ENCODE results near the gene GTF2H2.
"Not testable (repeated sequence)": the region's sequence is repeated elsewhere in the genome, so short reads cannot be mapped to it uniquely, and the experiment has no call there.

The GTF2H2 gene

GRCh38 chr5:71014176-71014575 is 53.3 kb downstream of the GTF2H2 start:
- no peak for DNase-seq (ENCODE audit: low spot score)
- TF ChIP-seq CTCF (IDR thresholded peaks at IDR 0.05; ENCODE audit: extremely low read depth, missing control alignments) = no peak

- no peak for DNase-seq (ENCODE audit: low spot score)
- no peak for TF ChIP-seq CTCF (IDR thresholded peaks at IDR 0.05; ENCODE audit: extremely low read depth, missing control alignments)
Observed at GRCh38 chr5:71013575-71013974, 53.9 kb downstream of the GTF2H2 start.

GRCh38 chr5:71011194-71011792 is 56.2 kb downstream of the GTF2H2 start:
- TF ChIP-seq CTCF (IDR thresholded peaks at IDR 0.05; ENCODE audit: extremely low read depth, missing control alignments) = no peak
- no peak for DNase-seq (ENCODE audit: low spot score)

GRCh38 chr5:71006983-71007382 is 60.5 kb downstream of the GTF2H2 start:
- not testable (repeated sequence) for DNase-seq (ENCODE audit: low spot score)

Data from GM20000 (cell line).